Adrenal gland (tissue), 12 donors: Measurements from ENCODE around the gene FASTK. TPM values are rescaled to one million over a fixed set of nuclear protein-coding genes. Genes with fewer than 3 reads are reported as not detected.

Source experiments
- DNase-seq, 7 donors: peaks; one replicate each; pipeline ENCODE4 v3.0.0-alpha.2; 2019 to 2020
- H3K27ac ChIP-seq, 5 donors: fragments of 200-600 bp; sonication (generic) in 4 of 5; 1 replicate in 3 of 5; 2 replicates in 2 of 5; pipeline versions ENCODE4 v1.5.1 to v1.8.0; 2016 to 2020; ENCODE audit warnings: mild to moderate bottlenecking in 1 of 5
- H3K27me3 ChIP-seq: fragments of 200-600 bp; 2 replicates; pipeline ENCODE4 v1.8.0; 2021
- H3K36me3 ChIP-seq, 2 donors: fragments of 200-600 bp; replicated peaks in 1 of 2; 1 replicate in 1 of 2; 2 replicates in 1 of 2; pipeline versions ENCODE4 v1.5.1 to v1.8.0; 2018 to 2022
- H3K4me1 ChIP-seq, 2 donors: fragments of 200-600 bp; replicated peaks in 1 of 2; 1 replicate in 1 of 2; 2 replicates in 1 of 2; pipeline versions ENCODE4 v1.5.1 to v1.8.0; 2018 to 2021
- H3K4me3 ChIP-seq, 4 donors: fragments of 200-600 bp; sonication (generic) in 3 of 4; one replicate each; pipeline ENCODE4 v1.5.1; 2016 to 2018
- H3K9me3 ChIP-seq, 3 donors: fragments of 200-600 bp; sonication (generic) in 1 of 3; replicated peaks in 1 of 3; 1 replicate in 2 of 3; 2 replicates in 1 of 3; pipeline versions ENCODE4 v1.5.1 to v1.8.0; 2016 to 2021
- CTCF ChIP-seq, 6 experiments: fragments of 450-650 bp in 4 of 6; fragments of 200-600 bp in 2 of 6; sonication (generic) in 1 of 6; IDR thresholded peaks; 1 replicate in 5 of 6; 2 replicates in 1 of 6; pipeline versions ENCODE4 v1.5.1 to v1.8.0; 2016 to 2021; ENCODE audit warnings: antibody characterized with exemption in 6 of 6, mild to moderate bottlenecking in 2 of 6, moderate library complexity in 1 of 6
- POLR2A ChIP-seq, 2 donors: fragments of 450-650 bp; IDR thresholded peaks; one replicate each; pipeline ENCODE4 v1.6.1; 2017; ENCODE audit warnings: antibody characterized with exemption in 2 of 2, mild to moderate bottlenecking in 2 of 2, moderate library complexity in 1 of 2
- WGBS, 4 donors: extraction: QIAGEN DNeasy Blood & Tissue Kit in 2 of 4; methylation state at CpG; one replicate each; pipeline versions ENCODE4 v1.1.5 to v1.1.7; 2013 to 2017; 5-methylcytosine and 5-hydroxymethylcytosine counted together
- intact Hi-C, 2 donors: fragments of 100-400 bp; cut with DNase I; formaldehyde crosslinking; loops; one replicate each; pipeline versions ENCODE4 v1.14.1 to v1.15.0; 2022 to 2023
- polyA plus RNA-seq, 3 donors: library from polyadenylated mRNA; stranded (reverse); fragments of 200-250 nt in 2 of 3; fragments of 350-450 nt in 1 of 3; fragmentation: Illumina TruSeq in 1 of 3; extraction: RNeasy Lipid Tissue Mini Kit (QIAGEN cat#74804) in 1 of 3; gene quantifications; one replicate each; pipeline ENCODE4 v1.2.3, GENCODE V29; 2013 to 2014
- total RNA-seq, 9 donors: library from RNA; depleted of rRNA in 4 of 9; stranded (reverse); fragments of >200 nt in 4 of 9; fragments of 120-200 nt in 1 of 9; fragmentation: NEBNext Ultra II Directional in 1 of 9; extraction: Animal tissue kit (Norgen Biotek cat#: 25700) in 1 of 9; gene quantifications; one replicate each; pipeline versions ENCODE4 v1.1.0 to v1.2.4, GENCODE V29; 2013 to 2023
- donor health status: healthy with polysubstance abuse.
- donor health status: Bipolar disorder and iron deficiency.
- donor health status: DM: yes; HTN: yes; CAD: no.
- donor health status: DM: no; HTN: no; CAD: no.
- donor health status: DM: no; HTN: no; CAD: no.
- donor health status: DM: yes; HTN: yes; CAD: no.

The FASTK gene
- total and polyA plus RNA-seq, 12 donors: 21.4 to 516 (median 85.8) TPM

- H3K27ac ChIP-seq: peak overlapping the region; percentile 23 to 94 (median 76)
Observed at GRCh38 chr7:151088856-151089699, 8.5 kb upstream of the FASTK start.

GRCh38 chr7:151088019-151088855 is 7.6 kb upstream of the FASTK start:
- H3K4me1 ChIP-seq: peaks cover 26 to 61% of the 10 kb centered on the region in 2 donors
- H3K27ac ChIP-seq: peak overlapping the region; percentile 35 to 94 (median 76)
- H3K9me3 ChIP-seq: no peaks in the 10 kb centered on the region
- H3K4me3 ChIP-seq: peak overlapping the region in 2 of 4 donors; percentile 30 to 85
- H3K36me3 ChIP-seq: no peaks in the 10 kb centered on the region
- 29 to 53% (median 40%) methylated on average over 13 to 16 of the region's 16 CpGs for WGBS, 4 donors
- TF ChIP-seq POLR2A (IDR thresholded peaks at IDR 0.05) (no peak), CTCF (IDR thresholded peaks at IDR 0.05) (no peak)
- no peaks in the 10 kb centered on the region for H3K27me3 ChIP-seq
- intact Hi-C loops: no loop called here
- no peak for DNase-seq

More at GRCh38 chr7:151088856-151089699, 8.5 kb upstream of the FASTK start:
- no peaks in the 10 kb centered on the region for H3K27me3 ChIP-seq
- peak; percentile 56 to 90 (median 69) for DNase-seq
- WGBS, 4 donors: 31 to 64% (median 55%) methylated on average over 27 to 30 of the region's 30 CpGs
- TF ChIP-seq CTCF (IDR thresholded peaks at IDR 0.05) (no peak), POLR2A (IDR thresholded peaks at IDR 0.05) (peak; percentile 30 to 35)
- peaks cover 21 to 54% of the 10 kb centered on the region in 2 donors for H3K4me1 ChIP-seq
- H3K36me3 ChIP-seq: no peaks in the 10 kb centered on the region
- intact Hi-C loops: no loop called here
- peak overlapping the region in 1 of 4 donors; percentile 85 for H3K4me3 ChIP-seq
- H3K9me3 ChIP-seq: no peaks in the 10 kb centered on the region

- 0 to 1% (median 1%) methylated on average over 4 to 70 of the region's 70 CpGs; no CpG with 5 or more reads in 1 of the 4 donors for WGBS, 4 donors
- peak; percentile 61 to 74 (median 68) for DNase-seq
- intact Hi-C loops: no loop called here
- H3K4me3 ChIP-seq: peak overlapping the region; percentile 29 to 85 (median 51)
- no peaks in the 10 kb centered on the region for H3K27me3 ChIP-seq
- peak in 1 of 2 donors; percentile 10 for TF ChIP-seq POLR2A (IDR thresholded peaks at IDR 0.05)
- TF ChIP-seq CTCF (IDR thresholded peaks at IDR 0.05): peak in 2 of 6 experiments; percentile 36 to 37
- peak overlapping the region; percentile 21 to 94 (median 76) for H3K27ac ChIP-seq
- H3K4me1 ChIP-seq: peaks cover 31 to 63% of the 10 kb centered on the region in 2 donors
- no peaks in the 10 kb centered on the region for H3K9me3 ChIP-seq
- no peaks in the 10 kb centered on the region for H3K36me3 ChIP-seq
Observed at GRCh38 chr7:151087245-151088018, 6.8 kb upstream of the FASTK start.
